ENCODE measurements around the gene FAM53B. TPM values are rescaled to one million over a fixed set of nuclear protein-coding genes. Genes with fewer than 3 reads are reported as not detected.

Gene FAM53B
- polyA plus RNA-seq, 1 of the 3 experiments (the other 2 are of a cell fraction): 5.6 TPM

DNA sequence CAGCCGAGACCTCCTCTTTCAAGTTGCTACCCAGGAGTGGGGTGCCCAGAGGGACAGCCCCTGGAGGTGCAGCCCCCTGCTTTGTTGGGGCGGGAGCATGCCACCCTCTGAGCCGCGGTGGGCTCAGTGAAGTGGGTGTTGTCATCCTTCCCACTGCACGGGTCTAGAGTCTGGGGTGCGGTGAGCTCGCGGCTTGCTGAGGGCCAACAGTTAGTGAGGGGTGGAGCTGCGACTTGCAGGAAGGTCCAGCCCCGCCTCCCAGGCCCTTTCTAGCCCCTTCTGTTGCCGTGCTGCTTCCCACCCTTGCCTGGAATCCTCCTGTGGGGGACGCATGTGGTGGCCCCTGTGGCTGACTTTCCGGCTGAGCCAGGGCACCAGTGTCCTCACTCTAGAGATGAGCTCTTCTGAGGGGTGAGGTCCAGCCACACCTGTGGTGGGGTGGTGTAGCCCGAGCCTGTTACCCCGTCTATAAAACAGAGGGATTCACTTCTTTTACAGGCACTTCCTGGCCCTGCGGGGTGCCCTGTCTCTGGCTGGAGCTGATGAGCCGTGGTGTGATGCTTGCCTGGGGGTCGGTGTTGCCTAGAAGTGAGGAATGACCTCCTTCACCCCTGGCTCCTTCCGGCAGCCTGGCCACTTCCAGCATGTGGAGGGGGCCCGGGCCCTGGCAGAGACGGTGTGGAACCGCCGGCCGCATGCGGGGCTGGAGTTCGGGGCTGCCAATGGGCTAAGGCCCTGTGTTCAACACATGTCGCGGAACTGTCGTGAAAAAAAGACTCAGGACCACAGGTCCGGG is 127.9 kb downstream of the FAM53B start:
- Histone ChIP-seq H3F3A (replicated peaks; ENCODE audit: insufficient read depth) (no peaks in the 10 kb centered on the region), H4K20me1 (ENCODE audit: insufficient read depth) (no peaks in the 10 kb centered on the region), H3K4me1 (ENCODE audit: control insufficient read depth in 1 of 2, insufficient read depth in 2 of 2, low read depth in 1 of 2, low read length in 1 of 2) (peaks cover 0 to 14% of the 10 kb centered on the region in 2 experiments; a peak in 1 of 4 replicates), H3K9me2 (no peaks in the 10 kb centered on the region), H3K4me2 (no peak overlapping the region), H2AFZ (ENCODE audit: low read depth) (no peak overlapping the region), H3K27ac (ENCODE audit: low read depth in 2 of 2, low read length in 1 of 2) (no peak overlapping the region), H3K9ac (no peak overlapping the region), H3K79me2 (ENCODE audit: insufficient read depth) (no peaks in the 10 kb centered on the region), H3K36me3 (replicated peaks in 1 of 2; ENCODE audit: control insufficient read depth in 1 of 2, insufficient read depth in 2 of 2, low read length in 1 of 2) (peaks cover 0 to 6% of the 10 kb centered on the region in 2 experiments), H3K4me3 (ENCODE audit: low read depth in 2 of 2, low read length in 1 of 2) (no peak overlapping the region), H3K27me3 (ENCODE audit: insufficient read depth) (no peaks in the 10 kb centered on the region), H3K9me3 (no peaks in the 10 kb centered on the region)
- 90% methylated on average over 8 of the region's 30 CpGs for WGBS (ENCODE audit: low lambda C conversion rate)
- no peak for DNase-seq
- ChIA-PET CTCF (interaction anchor here (1.6 kb wide), 1 partner anchor 8 kb away, joined by 3 read pairs; no protein-coding TSS in a partner anchor), POLR2A (no interaction called here)
- TF ChIP-seq FOSL2 (IDR thresholded peaks at IDR 0.05; ENCODE audit: borderline replicate concordance, low read depth): no peak
- no peak for TF ChIP-seq EP300 (IDR thresholded peaks at IDR 0.05; ENCODE audit: borderline replicate concordance in 1 of 2, low read depth in 1 of 2, low read length in 1 of 2)
- TF ChIP-seq ZBTB33 (IDR thresholded peaks at IDR 0.05; ENCODE audit: borderline replicate concordance, low read depth): no peak
- no peak for TF ChIP-seq GABPA (IDR thresholded peaks at IDR 0.05; ENCODE audit: low read depth)
- no peak for TF ChIP-seq RAD21 (IDR thresholded peaks at IDR 0.05; ENCODE audit: low read length)
- TF ChIP-seq TEAD4 (IDR thresholded peaks at IDR 0.05; ENCODE audit: borderline replicate concordance, insufficient read depth): no peak
- TF ChIP-seq MXI1 (IDR thresholded peaks at IDR 0.05; ENCODE audit: low read depth, low read length): no peak
- TF ChIP-seq CHD2 (IDR thresholded peaks at IDR 0.05; ENCODE audit: low read length, partially characterized antibody): no peak
- no peak for TF ChIP-seq POLR2AphosphoS5 (IDR thresholded peaks at IDR 0.05; ENCODE audit: low read depth, low read length)
- no peak for TF ChIP-seq ELF1 (IDR thresholded peaks at IDR 0.05)
- no peak for TF ChIP-seq TAF1 (IDR thresholded peaks at IDR 0.05; ENCODE audit: borderline replicate concordance, low read depth, low read length)
- TF ChIP-seq, protein P1, sequence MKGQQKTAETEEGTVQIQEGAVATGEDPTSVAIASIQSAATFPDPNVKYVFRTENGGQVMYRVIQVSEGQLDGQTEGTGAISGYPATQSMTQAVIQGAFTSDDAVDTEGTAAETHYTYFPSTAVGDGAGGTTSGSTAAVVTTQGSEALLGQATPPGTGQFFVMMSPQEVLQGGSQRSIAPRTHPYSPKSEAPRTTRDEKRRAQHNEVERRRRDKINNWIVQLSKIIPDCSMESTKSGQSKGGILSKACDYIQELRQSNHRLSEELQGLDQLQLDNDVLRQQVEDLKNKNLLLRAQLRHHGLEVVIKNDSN (IDR thresholded peaks at IDR 0.05; ENCODE audit: borderline replicate concordance, low read depth): no peak
- TF ChIP-seq GATA2 (CRISPR knock-in tag; IDR thresholded peaks at IDR 0.05): no peak
- TF ChIP-seq MAX (IDR thresholded peaks at IDR 0.05; ENCODE audit: low read depth): no peak
- no peak for TF ChIP-seq RXRA (IDR thresholded peaks at IDR 0.05; ENCODE audit: borderline replicate concordance, low read depth)
- TF ChIP-seq NRF1 (IDR thresholded peaks at IDR 0.05; ENCODE audit: low read depth, low read length): no peak
- no peak for TF ChIP-seq RFX5 (IDR thresholded peaks at IDR 0.05; ENCODE audit: low read length)
- no peak for TF ChIP-seq FOXM1 (IDR thresholded peaks at IDR 0.05; ENCODE audit: low read depth)
- TF ChIP-seq MEF2A (IDR thresholded peaks at IDR 0.05; ENCODE audit: borderline replicate concordance, low read depth): no peak
- TF ChIP-seq PBX3 (IDR thresholded peaks at IDR 0.05): no peak
